HEK293T (cell line): ENCODE results near the gene SRMS.

ENCODE experiments used
- CTCF ChIA-PET: fragments of 350-600 bp; formaldehyde crosslinking; extraction: SDS; loops from one replicate; lab custom pipeline; 2021; ENCODE audit warnings: antibody characterized with exemption, inconsistent platforms; lab: Yijun Ruan, JAX
- POLR2A ChIA-PET: fragments of 350-600 bp; formaldehyde crosslinking; extraction: SDS; loops from one replicate; lab custom pipeline; 2020; ENCODE audit warnings: antibody characterized with exemption, inconsistent platforms; lab: Yijun Ruan, JAX
- DNase-seq: peaks from one replicate; pipeline ENCODE4 v3.0.0; 2012; ENCODE audit warnings: mixed read lengths; ENCODE audit errors: extremely low spot score
- ARNT ChIP-seq: fragments of 450-650 bp; IDR thresholded peaks from 2 replicates; pipeline ENCODE4 v1.6.1; 2017; ENCODE audit warnings: mild to moderate bottlenecking
- BHLHE40 ChIP-seq: fragments of 450-650 bp; IDR thresholded peaks from 2 replicates; pipeline ENCODE4 v1.6.1; 2016; ENCODE audit warnings: mild to moderate bottlenecking, moderate library complexity, borderline replicate concordance
- CTBP1 ChIP-seq: fragments of 450-650 bp; IDR thresholded peaks from 2 replicates; pipeline ENCODE4 v1.6.1; 2016; ENCODE audit warnings: borderline replicate concordance
- ELF4 ChIP-seq: fragments of 450-650 bp; IDR thresholded peaks from 2 replicates; pipeline ENCODE4 v1.6.1; 2017; ENCODE audit warnings: antibody characterized with exemption
- FOXA1 ChIP-seq: fragments of 450-650 bp; IDR thresholded peaks from 2 replicates; pipeline ENCODE4 v1.6.1; 2016; ENCODE audit warnings: mild to moderate bottlenecking
- FOXK2 ChIP-seq: fragments of 450-650 bp; IDR thresholded peaks from 2 replicates; pipeline ENCODE4 v1.6.1; 2016; ENCODE audit warnings: mild to moderate bottlenecking
- FOXM1 ChIP-seq: fragments of 450-650 bp; IDR thresholded peaks from 2 replicates; pipeline ENCODE4 v1.6.1; 2017; ENCODE audit warnings: mild to moderate bottlenecking, borderline replicate concordance
- HDGF ChIP-seq: fragments of 450-650 bp; IDR thresholded peaks from 2 replicates; pipeline ENCODE4 v1.6.1; 2017; ENCODE audit warnings: antibody characterized with exemption, borderline replicate concordance
- L3MBTL2 ChIP-seq: fragments of 450-650 bp; conservative IDR thresholded peaks from 2 replicates; pipeline ENCODE4 v1.6.1; 2016; ENCODE audit warnings: mild to moderate bottlenecking
- LEF1 ChIP-seq: fragments of 450-650 bp; IDR thresholded peaks from 2 replicates; pipeline ENCODE4 v1.6.1; 2017; ENCODE audit warnings: mild to moderate bottlenecking, borderline replicate concordance
- NFRKB ChIP-seq: fragments of 450-650 bp; IDR thresholded peaks from 2 replicates; pipeline ENCODE4 v1.6.1; 2016; ENCODE audit warnings: mild to moderate bottlenecking, moderate library complexity
- PKNOX1 ChIP-seq: fragments of 450-650 bp; IDR thresholded peaks from 2 replicates; pipeline ENCODE4 v1.6.1; 2016
- SP1 ChIP-seq: fragments of 450-650 bp; IDR thresholded peaks from 2 replicates; pipeline ENCODE4 v1.6.1; 2017
- SUZ12 ChIP-seq: fragments of 450-650 bp; IDR thresholded peaks from 2 replicates; pipeline ENCODE4 v1.6.1; 2016; ENCODE audit warnings: mild to moderate bottlenecking
- TARDBP ChIP-seq: fragments of 450-650 bp; IDR thresholded peaks from 2 replicates; pipeline ENCODE4 v1.6.1; 2016
- ZNF384 ChIP-seq: fragments of 450-650 bp; IDR thresholded peaks from 2 replicates; pipeline ENCODE4 v1.6.1; 2016

The SRMS gene

GRCh38 chr20:63498960-63499337 is 48.6 kb downstream of the SRMS start, which contains the start of gene EEF1A2:
TSS of gene EEF1A2 (minus strand) at chr20:63499083. CDS start at chr20:63497763, 1,320 bp downstream.
- ChIA-PET CTCF (no interaction called here), POLR2A (no interaction called here)
- DNase-seq: peak; percentile 68
- TF ChIP-seq FOXM1 (0 out of 2 replicates have a peak, but pooled peaks have one; percentile 22), ELF4 (no peak)

- ChIA-PET CTCF (no interaction called here), POLR2A (interaction anchor here (2.9 kb wide), 1 partner anchor 23 kb away, joined by 26 read pairs; the partner anchor contains the start of gene PPDPF)
- no peak for DNase-seq
- no peak for TF ChIP-seq SUZ12
- TF ChIP-seq BHLHE40: no peak
- no peak for TF ChIP-seq HDGF
- TF ChIP-seq PKNOX1: no peak
- TF ChIP-seq SP1: no peak
- no peak for TF ChIP-seq FOXM1
- TF ChIP-seq ZNF384: no peak
- no peak for TF ChIP-seq LEF1
- TF ChIP-seq CTBP1: no peak
- TF ChIP-seq FOXK2: no peak
- TF ChIP-seq TARDBP: no peak
- TF ChIP-seq L3MBTL2: no peak
- TF ChIP-seq FOXA1: no peak
- no peak for TF ChIP-seq ELF4
- TF ChIP-seq NFRKB: no peak
- TF ChIP-seq ARNT: no peak
Measured at GRCh38 chr20:63497946-63498935, 49.3 kb downstream of the SRMS start.

GRCh38 chr20:63497138-63497945 is 50.2 kb downstream of the SRMS start:
- POLR2A ChIA-PET: interaction anchor here (0.6 to 2.9 kb wide), 3 partner anchors 24 to 33 kb away, joined by 3 to 26 read pairs (median 3); partner anchors contain the start of gene PPDPF
- DNase-seq: no peak
- TF ChIP-seq ZNF384: no peak
- TF ChIP-seq L3MBTL2: no peak
- TF ChIP-seq ARNT: no peak
- no peak for TF ChIP-seq CTBP1
- no peak for TF ChIP-seq PKNOX1
- no peak for TF ChIP-seq HDGF
- TF ChIP-seq FOXA1: no peak
- CTCF ChIA-PET: interaction anchor here (0.7 to 1.8 kb wide), 4 partner anchors 20 to 27 kb away, joined by 3 to 5 read pairs (median 5); partner anchors contain the start of gene PPDPF

GRCh38 chr20:63496596-63497120 is 50.9 kb downstream of the SRMS start:
- no peak for TF ChIP-seq BHLHE40
- TF ChIP-seq FOXK2: no peak
- no peak for TF ChIP-seq CTBP1
- TF ChIP-seq FOXM1: no peak
- TF ChIP-seq PKNOX1: no peak
- TF ChIP-seq FOXA1: no peak
- no peak for DNase-seq
- CTCF ChIA-PET: interaction anchor here (0.7 to 1.8 kb wide), 12 partner anchors 12 to 187 kb away, joined by 3 to 6 read pairs (median 4); partner anchors contain the start of gene PPDPF
- POLR2A ChIA-PET: interaction anchor here (0.6 to 2.9 kb wide), 5 partner anchors 25 to 162 kb away, joined by 3 to 26 read pairs (median 3); partner anchors contain the start of gene PPDPF

GRCh38 chr20:63495741-63496595 is 51.6 kb downstream of the SRMS start:
- ChIA-PET CTCF (interaction anchor here (0.7 to 1.8 kb wide), 11 partner anchors 11 to 186 kb away, joined by 3 to 6 read pairs (median 4); partner anchors contain the start of gene PPDPF), POLR2A (interaction anchor here (0.7 to 2.9 kb wide), 3 partner anchors 25 to 163 kb away, joined by 3 to 26 read pairs (median 3); partner anchors contain the start of gene PPDPF)
- DNase-seq: peak; percentile 77
- TF ChIP-seq NFRKB (no peak), FOXM1 (no peak), ARNT (no peak), HDGF (no peak), ZNF384 (no peak), BHLHE40 (no peak), SUZ12 (no peak), FOXA1 (no peak)
